ENCODE measurements around the gene EGF.

Gene EGF

DNA sequence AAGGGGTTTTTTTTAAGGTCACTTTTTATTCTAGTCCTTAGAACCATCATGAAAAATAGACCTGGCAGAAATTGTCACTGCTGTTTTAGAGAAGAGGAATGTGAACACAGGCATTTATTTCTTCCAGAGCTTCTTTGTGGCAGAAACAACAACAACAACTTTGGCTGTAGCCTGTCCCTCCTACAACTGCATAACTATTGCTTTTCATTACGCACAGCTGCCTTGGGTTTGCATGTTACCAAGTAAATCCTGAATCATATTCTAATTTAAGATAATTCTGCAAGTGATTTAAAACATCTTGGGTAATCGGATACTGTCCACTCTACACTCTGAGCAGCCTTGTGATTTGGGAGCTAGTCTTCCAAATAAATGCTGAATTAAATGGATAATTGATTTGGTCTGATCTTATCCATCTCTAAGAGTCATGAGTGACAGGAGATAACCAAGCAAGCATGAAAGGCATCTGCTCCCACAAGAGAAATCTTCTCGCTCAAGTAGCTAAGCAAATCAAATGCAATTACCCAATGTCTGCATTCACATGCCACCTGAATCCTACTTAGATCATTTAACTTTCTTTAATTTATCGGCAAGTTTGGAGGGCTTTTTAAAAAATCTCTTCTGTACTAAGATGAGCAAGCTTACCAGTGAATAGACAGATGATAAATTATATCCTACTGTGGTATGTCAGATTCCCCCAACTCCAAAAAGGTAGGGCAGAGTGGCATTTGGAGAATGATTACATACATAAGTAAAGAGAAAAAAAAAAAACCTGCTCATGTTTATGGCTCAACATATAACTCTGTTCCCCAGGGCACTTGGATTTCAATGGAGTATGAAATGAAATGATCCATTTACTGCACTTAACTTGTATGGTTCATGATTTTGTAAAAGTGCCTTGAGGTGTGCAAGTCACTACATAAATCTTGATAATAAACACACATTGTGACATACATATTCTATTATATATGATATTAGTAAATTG lies 73.6 kb downstream of the EGF start:
- intact Hi-C loops (cut with DNase I): no loop called here

DNA sequence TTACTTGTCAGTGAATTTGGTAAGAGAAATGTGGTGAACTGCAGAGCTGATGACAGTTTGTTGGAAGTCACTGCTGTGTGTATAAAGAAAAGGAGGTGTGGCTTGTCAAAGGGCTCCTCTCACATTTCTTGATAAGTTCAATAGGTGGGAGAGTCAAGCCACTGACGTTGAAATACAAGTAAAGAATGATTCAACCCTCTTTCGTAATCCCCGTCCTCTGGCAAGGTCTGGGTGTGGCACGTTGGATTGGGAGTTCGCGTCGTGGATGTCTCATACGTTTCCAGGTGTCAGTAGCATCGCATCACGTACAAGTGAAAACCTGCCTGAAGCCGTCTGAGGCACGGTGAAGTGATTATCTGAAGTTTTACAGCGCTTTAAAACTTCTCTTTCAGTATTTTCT lies 76.4 kb downstream of the EGF start:
- DNase-seq: no peak
- intact Hi-C loops (cut with DNase I): no loop called here

More for the DNA sequence above, 73.6 kb downstream of the EGF start:
- no peak for DNase-seq

DNA sequence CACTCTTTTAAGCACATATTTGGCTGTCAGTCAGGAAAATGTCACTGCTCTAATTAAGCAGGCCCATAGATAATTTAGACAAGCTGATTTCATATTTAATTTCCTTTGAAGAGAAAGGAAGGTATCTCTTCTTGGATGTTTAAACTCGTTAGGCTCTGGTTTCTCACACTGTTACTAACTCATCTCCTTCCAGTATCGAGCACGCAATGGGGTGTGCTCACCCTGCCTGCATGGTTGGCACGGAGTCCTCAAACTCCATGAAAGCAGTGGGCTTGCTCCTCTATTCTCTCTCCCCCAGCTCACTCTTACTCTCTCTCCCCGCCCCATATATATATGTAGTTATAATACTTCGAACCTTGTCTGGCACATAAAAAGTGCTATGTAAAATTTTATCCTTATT lies 76.9 kb downstream of the EGF start:
- DNase-seq: no peak
- intact Hi-C loops (cut with DNase I): no loop called here

DNA sequence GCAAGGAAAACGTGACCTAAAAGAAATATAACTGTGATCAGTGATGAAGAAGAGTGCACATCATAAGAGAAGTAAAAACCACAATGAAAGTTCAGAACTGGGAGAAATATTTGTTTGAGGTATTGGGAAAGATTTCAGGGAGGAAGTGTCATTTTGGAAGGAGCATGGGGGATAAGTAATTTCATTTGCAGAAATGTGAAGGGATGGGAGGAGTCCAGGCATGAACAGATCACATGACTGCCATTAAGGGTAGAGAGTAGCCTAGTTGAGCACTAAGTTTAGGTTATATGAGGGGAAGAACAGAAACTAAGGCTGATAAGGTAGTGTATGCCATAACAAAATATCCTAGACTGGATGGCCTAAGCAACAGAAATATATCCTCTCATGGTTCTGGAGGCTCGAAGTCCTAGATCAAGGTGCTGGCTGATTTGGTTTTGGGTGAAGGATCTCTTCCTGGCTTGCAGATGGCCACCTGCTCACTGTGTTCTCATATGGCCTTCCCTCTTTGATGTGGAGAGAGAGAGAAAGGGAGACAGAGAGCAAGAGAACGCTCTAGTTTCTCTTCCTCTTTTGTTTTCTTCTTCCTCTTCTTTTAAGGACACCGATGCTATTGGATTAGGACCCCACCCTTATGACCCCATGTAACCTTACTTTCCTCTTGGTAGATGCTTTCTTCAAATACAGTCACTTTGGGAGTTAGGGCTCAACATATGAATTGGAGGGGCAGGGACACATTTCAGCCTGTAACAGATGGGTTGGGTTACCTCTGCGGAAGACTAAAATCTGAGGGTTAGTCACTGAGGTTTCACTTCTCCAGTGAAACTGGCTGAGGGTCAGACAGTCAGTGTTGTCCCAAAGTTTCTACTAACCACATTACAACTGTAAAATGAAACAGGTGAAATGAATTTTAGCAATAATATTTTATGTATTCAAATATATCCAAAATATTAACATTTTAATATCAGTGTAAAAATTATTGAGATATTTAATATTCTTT lies 77.9 kb downstream of the EGF start:
- intact Hi-C loops (cut with DNase I): no loop called here
- DNase-seq: no peak

DNA sequence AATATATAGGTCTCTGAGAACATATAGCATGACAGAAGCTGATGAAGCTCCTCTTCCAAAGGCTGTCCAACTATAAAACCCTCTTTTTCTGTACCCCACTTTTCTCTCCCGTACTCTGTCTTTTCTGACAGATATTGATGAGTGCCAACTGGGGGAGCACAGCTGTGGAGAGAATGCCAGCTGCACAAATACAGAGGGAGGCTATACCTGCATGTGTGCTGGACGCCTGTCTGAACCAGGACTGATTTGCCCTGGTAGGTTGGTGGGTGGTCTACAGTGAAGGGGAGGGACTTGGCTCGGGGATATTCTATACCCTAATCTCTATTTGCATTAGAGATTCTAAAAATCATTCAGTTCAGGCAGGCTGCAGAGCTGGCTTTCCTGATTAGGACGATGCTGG lies 80.4 kb downstream of the EGF start:
- intact Hi-C loops (cut with DNase I): no loop called here
- DNase-seq: no peak

DNA sequence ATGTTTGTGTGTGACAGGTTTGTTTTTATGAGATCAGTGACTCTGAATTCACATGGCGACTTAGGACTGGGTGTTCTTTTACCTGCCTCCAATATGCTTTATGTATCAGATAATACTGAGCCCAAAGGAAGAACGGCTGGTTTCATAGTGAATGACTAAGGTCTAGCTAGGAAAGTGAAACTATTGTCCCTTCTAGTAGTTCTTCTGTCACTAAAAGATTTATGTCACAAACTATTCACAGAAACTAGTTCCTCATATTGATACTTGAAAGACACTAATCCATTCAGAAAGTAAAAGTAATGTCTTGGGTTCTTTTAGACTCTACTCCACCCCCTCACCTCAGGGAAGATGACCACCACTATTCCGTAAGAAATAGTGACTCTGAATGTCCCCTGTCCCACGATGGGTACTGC lies 81.7 kb downstream of the EGF start:
- intact Hi-C loops (cut with DNase I): no loop called here
- no peak for DNase-seq

DNA sequence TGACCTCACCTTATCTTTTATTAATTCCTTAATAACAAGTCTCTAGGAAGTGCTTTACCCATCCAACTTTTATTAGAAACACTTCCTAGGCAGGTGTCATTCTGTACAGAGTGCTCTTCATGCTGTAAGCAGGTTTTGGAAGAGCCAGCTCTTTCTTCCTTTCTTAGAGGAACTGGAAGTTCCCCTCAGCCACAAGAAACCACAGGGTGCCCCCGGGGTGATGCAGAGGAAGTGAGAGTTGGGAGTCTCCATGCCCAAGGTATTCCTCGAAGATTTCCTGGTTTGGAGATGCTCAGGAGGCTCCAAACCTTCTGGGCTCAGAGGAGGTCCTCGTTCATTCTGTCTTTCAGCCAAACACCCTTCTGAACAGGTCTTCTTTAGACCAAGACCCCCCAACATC lies 83.8 kb downstream of the EGF start:
- intact Hi-C loops (cut with DNase I): loop anchor here (5.0 kb wide), 1 partner anchor 1636 kb away; no protein-coding TSS in a partner anchor
- DNase-seq: peak in 1 of 10 donors; percentile 59

DNA sequence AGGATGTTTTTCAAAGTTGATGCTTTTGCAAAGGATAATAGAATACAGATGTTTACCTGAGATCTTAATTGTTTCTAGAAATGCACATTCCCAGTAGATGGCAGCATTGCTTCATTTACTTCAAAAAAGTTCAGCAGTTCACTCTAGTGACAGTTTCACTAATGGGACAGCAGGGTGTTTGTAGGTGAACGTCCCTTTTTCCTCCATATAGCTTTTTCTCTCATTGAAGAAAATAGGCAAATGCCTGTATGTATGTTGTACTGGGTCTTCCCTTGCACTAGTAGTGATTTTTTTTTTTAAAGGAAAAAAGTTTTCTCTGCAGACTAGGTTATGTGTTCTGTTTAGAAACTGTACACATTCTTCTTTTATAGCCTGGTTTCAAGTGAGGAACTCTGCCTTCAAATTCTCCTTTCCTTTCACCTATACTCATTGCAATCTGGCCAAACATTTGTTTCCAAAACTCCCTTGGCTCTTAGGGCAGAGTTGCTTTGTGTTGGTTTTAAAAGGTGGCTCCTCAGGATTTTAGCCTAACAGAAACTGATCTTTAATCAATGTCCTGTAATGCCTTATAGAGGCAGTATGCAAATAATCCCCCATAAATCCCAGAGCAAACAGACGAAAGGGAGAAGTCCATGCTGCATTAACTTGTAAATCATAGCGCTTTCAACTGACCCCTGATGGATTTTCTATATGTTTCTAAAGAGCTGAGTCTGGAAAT lies 86.3 kb downstream of the EGF start:
- DNase-seq: no peak
- intact Hi-C loops (cut with DNase I): loop anchor here (2.0 to 5.0 kb wide), 2 partner anchors 512 to 1633 kb away; no protein-coding TSS in a partner anchor

DNA sequence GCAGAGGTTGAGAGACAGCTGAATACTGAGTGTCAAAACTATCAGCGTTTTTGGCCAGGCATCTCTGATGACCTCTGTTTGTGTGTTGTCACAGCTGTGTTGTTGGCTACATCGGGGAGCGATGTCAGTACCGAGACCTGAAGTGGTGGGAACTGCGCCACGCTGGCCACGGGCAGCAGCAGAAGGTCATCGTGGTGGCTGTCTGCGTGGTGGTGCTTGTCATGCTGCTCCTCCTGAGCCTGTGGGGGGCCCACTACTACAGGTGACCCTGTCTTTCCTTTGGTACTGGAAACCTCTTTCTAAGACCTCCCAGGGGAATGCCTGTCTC lies 86.9 kb downstream of the EGF start:
- intact Hi-C loops (cut with DNase I): loop anchor here (2.0 to 5.0 kb wide), 2 partner anchors 511 to 1633 kb away; no protein-coding TSS in a partner anchor
- peak in 1 of 10 donors; percentile 55 for DNase-seq

DNA sequence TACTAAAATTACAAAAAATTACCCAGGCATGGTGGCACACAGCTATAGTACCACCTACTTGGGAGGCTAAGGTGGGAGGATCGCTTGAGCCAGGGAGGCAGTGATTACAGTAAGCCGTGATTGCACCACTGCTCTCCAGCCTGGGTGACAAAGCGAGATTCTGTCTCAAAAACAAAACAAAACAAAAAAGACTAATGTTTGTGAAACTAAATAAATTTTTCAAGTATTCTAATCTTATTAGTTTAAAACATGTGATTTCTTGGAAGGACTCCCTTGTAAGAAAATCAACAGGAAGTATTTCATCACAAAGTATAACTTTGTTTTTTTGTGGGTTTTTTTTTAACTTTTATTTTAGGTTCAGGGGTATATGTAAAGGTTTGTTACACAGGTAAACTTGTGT lies 89.6 kb downstream of the EGF start:
- no peak for DNase-seq

DNA sequence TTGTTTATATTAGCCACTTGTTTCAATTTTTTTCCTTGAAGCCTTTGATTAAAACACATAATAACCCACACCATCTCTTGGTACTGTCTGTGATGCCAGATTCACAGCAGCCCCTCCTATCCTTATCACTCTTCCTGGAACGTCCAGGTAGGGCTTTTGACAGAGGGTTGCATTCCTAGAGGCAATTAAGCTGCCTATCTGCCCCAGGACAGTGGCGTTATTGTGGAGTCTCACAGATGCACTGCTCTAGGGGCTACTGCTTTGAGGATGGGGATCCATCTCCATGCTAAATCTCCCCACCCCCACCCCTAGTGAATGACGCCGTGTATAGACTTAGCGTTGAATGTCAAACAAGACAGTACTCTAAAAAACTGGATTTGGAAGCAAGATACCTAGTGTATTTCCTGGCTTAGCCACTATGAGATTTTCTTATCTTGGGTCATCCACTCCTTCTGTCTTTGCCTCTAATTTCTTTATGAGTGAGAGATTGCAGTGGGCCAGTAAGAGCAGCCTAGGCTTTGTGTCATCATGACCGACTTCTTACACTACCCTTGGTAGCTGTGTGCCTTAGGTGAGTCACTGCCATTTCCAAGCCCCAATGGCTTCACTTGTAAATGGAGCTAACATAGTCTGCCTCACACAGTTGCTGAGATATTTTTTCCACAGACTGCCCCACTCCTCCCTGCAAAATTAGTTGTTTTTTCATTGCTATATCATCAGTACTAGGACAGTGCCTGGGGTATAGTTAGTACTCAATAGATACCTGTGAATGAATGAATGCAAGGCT lies 90.9 kb downstream of the EGF start:
- no peak for DNase-seq
- intact Hi-C loops (cut with DNase I): loop anchor here (10.0 kb wide), 1 partner anchor 311 kb away; no protein-coding TSS in a partner anchor

More for the DNA sequence above, 89.6 kb downstream of the EGF start:
- intact Hi-C loops (cut with DNase I): loop anchor here (10.0 kb wide), 1 partner anchor 312 kb away; no protein-coding TSS in a partner anchor

DNA sequence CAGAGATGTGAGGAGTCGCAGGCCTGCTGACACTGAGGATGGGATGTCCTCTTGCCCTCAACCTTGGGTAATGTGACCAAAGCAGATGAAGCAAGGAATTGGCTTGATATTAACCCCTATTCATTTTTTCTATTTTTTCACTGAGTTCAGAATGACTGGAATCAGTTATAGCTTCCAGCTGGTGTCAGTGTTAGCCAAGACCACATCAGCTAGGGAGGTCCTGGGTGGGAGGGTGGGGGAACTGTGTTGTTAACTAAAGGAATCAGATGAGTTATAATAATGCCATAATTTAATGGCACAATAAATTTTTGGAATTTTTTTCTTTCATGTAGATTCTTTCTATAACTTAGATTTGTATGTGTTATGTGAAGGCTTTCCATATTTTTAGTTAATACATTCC lies 91.9 kb downstream of the EGF start:
- intact Hi-C loops (cut with DNase I): loop anchor here (10.0 kb wide), 1 partner anchor 310 kb away; no protein-coding TSS in a partner anchor
- no peak for DNase-seq

DNA sequence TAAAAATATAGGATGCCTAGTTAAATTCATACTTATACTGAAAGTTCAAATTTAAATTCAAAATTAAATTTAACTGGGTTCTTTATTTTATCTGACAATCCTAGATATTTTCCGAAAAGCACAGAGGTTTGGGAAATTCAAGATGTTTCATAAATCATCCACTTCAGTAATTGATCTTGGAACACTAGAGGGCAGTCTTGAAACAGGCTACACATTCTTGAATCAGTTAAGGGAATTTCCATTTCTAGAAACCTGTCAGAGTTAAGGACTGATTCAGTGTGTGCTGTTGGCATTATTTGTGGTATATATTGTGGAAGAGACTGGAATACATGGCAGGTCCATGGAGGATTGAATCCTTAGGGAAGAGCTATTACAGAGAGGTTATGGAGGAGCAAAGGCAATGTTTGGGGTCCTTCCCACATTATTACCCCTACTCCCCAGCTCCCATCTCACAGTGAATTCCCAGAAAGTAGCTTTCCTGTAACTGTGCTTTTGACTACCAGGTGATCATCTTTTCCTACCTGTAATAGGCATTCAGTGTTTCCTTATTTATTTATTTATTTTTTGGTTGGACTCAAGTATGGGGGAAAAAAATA lies 92.9 kb downstream of the EGF start:
- DNase-seq: no peak
- intact Hi-C loops (cut with DNase I): loop anchor here (10.0 kb wide), 1 partner anchor 309 kb away; no protein-coding TSS in a partner anchor

DNA sequence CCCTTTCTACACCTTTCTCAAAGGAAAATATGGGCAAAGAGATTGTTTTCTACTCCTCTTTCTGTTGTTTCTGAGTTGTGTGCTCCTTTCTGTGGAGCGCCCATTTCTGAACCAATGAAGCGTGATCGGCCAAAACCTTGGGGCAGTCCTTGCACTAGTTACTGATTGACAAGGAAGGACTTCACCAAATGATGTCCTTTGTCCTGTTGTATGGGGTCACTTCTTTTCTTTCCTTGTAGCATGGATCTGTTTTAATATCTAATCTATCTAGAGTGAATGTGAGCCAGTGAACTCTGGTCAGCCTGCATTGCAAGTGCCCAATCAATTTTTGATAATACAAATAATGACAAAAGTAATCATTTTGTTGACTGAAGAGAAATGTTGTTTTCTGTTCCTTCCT lies 94.5 kb downstream of the EGF start:
- no peak for DNase-seq
- intact Hi-C loops (cut with DNase I): loop anchor here (10.0 kb wide), 1 partner anchor 308 kb away; no protein-coding TSS in a partner anchor

DNA sequence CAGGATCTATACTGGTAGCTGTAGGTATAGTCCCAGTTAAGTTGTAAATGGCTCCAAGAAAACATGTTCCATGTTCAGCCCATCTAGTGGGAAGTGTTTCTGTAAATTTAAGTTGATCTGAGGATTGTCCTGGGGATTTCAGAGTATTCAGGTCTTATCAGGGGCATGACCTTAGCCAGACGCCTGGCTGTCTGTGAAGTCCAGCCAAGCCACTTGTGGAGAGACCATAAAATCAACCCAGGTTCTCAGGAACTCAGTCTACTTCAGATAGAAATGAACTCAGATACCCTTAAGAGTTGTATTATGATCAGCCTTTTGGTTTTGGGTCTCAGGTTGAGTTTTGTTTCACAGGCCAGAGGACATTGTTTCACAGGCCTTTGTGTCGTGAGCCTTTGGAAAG lies 95.9 kb downstream of the EGF start:
- DNase-seq: no peak
- intact Hi-C loops (cut with DNase I): loop anchor here (10.0 kb wide), 1 partner anchor 306 kb away; no protein-coding TSS in a partner anchor

DNA sequence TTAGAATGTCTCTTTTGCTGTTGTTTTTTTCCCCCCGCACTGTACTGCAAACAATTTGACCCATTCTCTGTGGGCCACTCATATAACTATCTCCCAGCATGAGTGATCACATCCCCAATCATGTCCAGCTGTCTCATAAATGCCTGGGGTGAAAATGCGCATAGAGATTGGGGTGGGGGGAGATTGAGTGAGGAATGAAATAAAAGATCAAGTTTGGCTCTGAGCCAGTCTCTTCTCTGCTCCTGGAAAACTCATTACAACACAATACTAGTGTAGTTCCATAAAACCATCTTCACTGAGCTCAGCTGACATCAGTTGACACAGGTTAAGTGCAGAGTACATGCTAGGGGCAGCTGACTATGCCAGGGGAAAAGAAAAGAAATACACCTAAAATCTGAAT lies 96.9 kb downstream of the EGF start:
- no peak for DNase-seq
- intact Hi-C loops (cut with DNase I): loop anchor here (10.0 kb wide), 1 partner anchor 305 kb away; no protein-coding TSS in a partner anchor

DNA sequence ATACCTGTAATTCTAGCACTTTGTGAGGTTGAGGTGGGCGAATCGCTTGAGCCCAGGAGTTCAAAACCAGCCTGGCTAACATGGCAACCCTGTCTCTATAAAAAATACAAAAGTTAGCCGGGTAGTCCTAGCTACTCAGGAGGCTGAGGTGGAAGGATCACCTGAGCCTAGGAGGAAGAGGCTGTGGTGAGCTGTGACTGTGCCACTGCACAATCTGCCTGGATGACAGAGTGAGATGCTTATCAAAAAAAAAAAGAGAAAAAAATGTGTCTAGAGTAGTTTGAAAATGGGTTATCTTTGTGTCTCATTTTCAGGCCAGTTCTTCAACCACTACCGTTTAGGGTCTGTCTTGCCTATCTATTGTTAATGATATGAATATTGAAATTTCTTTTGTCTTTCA lies 98.1 kb downstream of the EGF start:
- intact Hi-C loops (cut with DNase I): no loop called here
- no peak for DNase-seq

DNA sequence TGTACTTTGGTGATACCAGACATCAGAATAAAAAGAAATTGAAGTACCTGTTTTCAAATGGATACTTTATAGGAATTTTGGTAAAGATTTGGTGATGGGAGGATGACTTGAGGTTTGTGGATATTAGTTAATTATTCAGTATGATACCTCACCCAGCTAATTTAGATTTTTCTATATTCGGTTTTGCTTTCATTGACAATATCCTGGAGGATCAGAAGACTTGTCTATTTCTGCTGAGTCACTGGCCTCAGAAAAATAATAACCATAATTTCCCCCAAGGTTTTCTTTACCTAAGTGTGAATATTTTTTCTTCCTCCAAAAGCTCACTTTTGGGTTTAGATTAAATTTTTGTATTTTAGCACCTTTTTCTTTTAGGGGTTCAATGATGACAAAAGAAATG lies 100.2 kb downstream of the EGF start:
- DNase-seq: no peak
- intact Hi-C loops (cut with DNase I): no loop called here

DNA sequence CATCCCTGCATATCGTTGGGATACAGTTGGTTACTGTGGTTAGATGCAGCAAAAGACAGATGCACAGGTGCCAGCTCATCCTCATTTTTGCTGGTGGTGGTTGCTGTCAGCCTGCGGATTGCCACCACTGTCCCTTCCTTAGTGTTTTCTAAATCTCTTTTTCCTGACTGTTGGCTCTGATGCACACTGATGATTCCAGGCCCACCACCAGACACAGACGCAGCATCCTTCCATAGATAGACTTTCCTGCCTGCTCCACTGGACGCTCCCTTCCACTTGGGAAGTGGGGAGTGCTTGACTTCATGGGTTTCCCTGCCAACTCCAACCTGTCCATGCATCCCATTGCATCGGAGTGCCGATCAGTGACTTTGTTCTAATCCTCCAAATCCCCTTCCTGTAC lies 101.5 kb downstream of the EGF start:
- no peak for DNase-seq
- intact Hi-C loops (cut with DNase I): no loop called here

All from posterior cingulate gyrus (tissue), 11 donors.